ENCODE results near the gene BFSP2.

Gene BFSP2

DNA sequence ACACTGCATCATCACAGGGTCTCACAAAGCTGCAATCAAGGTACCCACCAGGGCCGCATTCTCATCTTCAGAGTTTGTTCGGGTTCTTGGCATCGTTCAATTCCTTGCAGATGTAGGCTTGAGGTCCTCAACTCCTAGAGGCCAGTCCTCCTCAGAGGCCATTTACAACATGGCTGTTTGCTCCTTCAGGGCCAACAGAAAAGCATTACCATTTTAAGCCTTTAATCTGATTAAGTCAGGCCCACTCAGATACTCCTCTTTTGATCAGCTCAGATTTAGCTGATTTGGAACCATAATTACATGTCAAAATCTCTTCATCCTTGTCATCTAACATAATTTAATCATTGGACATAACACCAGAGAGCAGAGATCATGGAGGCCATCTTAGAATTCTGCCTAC is 55.4 kb downstream of the BFSP2 start:
- H3K18ac ChIP-seq (ENCODE audit: low read length), result no peak overlapping the region
- no peak overlapping the region for H2AK5ac ChIP-seq (ENCODE audit: low read depth, low read length)
- H3K9me3 ChIP-seq (replicated peaks in 1 of 2; ENCODE audit: control insufficient read depth in 2 of 2, insufficient read depth in 1 of 2, low read depth in 1 of 2, low read length in 2 of 2), result no peaks in the 10 kb centered on the region
- no peak overlapping the region for H3K4ac ChIP-seq (ENCODE audit: low read length)
- no peak overlapping the region for H3K9ac ChIP-seq (ENCODE audit: low read depth, low read length, poor library complexity)
- no CpG with 5 or more reads among the region's 3 CpGs for WGBS, 2 donors (ENCODE audit: extremely low coverage in 2 of 2, insufficient read length in 2 of 2, insufficient replicate concordance in 1 of 2)
- no peak overlapping the region for H3K27ac ChIP-seq (replicated peaks; ENCODE audit: low read length)
- H2BK5ac ChIP-seq (ENCODE audit: low read length), result no peak overlapping the region
- H2BK12ac ChIP-seq (ENCODE audit: low read length), result no peak overlapping the region
- no peak overlapping the region for H4K8ac ChIP-seq (ENCODE audit: low read depth, low read length)
- no peaks in the 10 kb centered on the region for H3K79me1 ChIP-seq (ENCODE audit: low read depth, low read length)
- no peak overlapping the region for H2AFZ ChIP-seq (ENCODE audit: low read length)
- no peak for DNase-seq (ENCODE audit: low spot score)
- no peak overlapping the region for H3K23ac ChIP-seq (ENCODE audit: low read depth, low read length, poor library complexity)
- no peaks in the 10 kb centered on the region for H3K36me3 ChIP-seq (replicated peaks in 1 of 2; ENCODE audit: control insufficient read depth in 2 of 2, insufficient read depth in 2 of 2, low read length in 2 of 2)
- H3K14ac ChIP-seq (ENCODE audit: low read length), result no peak overlapping the region
- no peak overlapping the region for H2BK120ac ChIP-seq (ENCODE audit: low read depth, low read length)
- peaks cover 0 to 11% of the 10 kb centered on the region in 2 donors for H3K4me1 ChIP-seq (ENCODE audit: control insufficient read depth in 2 of 2, insufficient read depth in 1 of 2, low read depth in 1 of 2, low read length in 2 of 2)
- H2BK15ac ChIP-seq (ENCODE audit: low read length), result no peak overlapping the region
- H3K4me2 ChIP-seq (ENCODE audit: insufficient read depth, low read length, poor library complexity, severe bottlenecking), result no peak overlapping the region
- H4K91ac ChIP-seq (ENCODE audit: low read depth, low read length, poor library complexity), result no peak overlapping the region
- H3K4me3 ChIP-seq (ENCODE audit: low read length in 2 of 2), result no peak overlapping the region
- no peaks in the 10 kb centered on the region for H3K27me3 ChIP-seq (ENCODE audit: control insufficient read depth in 3 of 3, insufficient read depth in 3 of 3, low read depth in 1 of 3, low read length in 3 of 3)

DNA sequence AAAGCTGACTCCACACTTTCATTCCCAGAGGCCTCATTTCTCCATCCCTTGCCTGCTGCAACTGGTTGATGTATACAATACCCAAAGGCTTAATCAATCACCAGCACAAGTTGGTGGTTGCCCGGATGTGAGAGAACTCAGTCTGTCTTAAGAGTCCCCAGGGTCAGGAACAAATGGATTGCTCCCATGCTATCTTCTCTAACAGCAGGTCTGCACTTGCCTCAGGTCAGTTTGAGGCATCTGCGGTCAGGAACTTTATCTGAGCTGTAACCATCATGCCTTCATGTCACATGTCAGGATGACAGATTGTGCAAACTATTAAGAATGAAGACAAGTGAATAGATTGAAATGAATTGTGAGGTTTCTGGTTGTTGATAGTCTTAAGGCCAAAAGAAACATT is 56.1 kb downstream of the BFSP2 start:
- Histone ChIP-seq H3K4me2 (ENCODE audit: insufficient read depth, low read length, poor library complexity, severe bottlenecking) (no peak overlapping the region), H3K4me1 (ENCODE audit: control insufficient read depth in 2 of 2, insufficient read depth in 1 of 2, low read depth in 1 of 2, low read length in 2 of 2) (peaks cover 0 to 16% of the 10 kb centered on the region in 2 donors), H2BK12ac (ENCODE audit: low read length) (no peak overlapping the region), H3K9ac (ENCODE audit: low read depth, low read length, poor library complexity) (no peak overlapping the region), H4K91ac (ENCODE audit: low read depth, low read length, poor library complexity) (no peak overlapping the region), H2AFZ (ENCODE audit: low read length) (no peak overlapping the region), H3K27me3 (ENCODE audit: control insufficient read depth in 3 of 3, insufficient read depth in 3 of 3, low read depth in 1 of 3, low read length in 3 of 3) (no peaks in the 10 kb centered on the region), H3K36me3 (replicated peaks in 1 of 2; ENCODE audit: control insufficient read depth in 2 of 2, insufficient read depth in 2 of 2, low read length in 2 of 2) (no peaks in the 10 kb centered on the region), H2BK120ac (ENCODE audit: low read depth, low read length) (no peak overlapping the region), H3K79me1 (ENCODE audit: low read depth, low read length) (no peaks in the 10 kb centered on the region), H3K9me3 (replicated peaks in 1 of 2; ENCODE audit: control insufficient read depth in 2 of 2, insufficient read depth in 1 of 2, low read depth in 1 of 2, low read length in 2 of 2) (no peaks in the 10 kb centered on the region), H3K27ac (replicated peaks; ENCODE audit: low read length) (no peak overlapping the region), H2AK5ac (ENCODE audit: low read depth, low read length) (no peak overlapping the region), H3K4me3 (ENCODE audit: low read length in 2 of 2) (no peak overlapping the region), H2BK15ac (ENCODE audit: low read length) (no peak overlapping the region), H3K14ac (ENCODE audit: low read length) (no peak overlapping the region), H3K18ac (ENCODE audit: low read length) (no peak overlapping the region), H2BK5ac (ENCODE audit: low read length) (no peak overlapping the region), H3K23ac (ENCODE audit: low read depth, low read length, poor library complexity) (no peak overlapping the region), H4K8ac (ENCODE audit: low read depth, low read length) (no peak overlapping the region), H3K4ac (ENCODE audit: low read length) (no peak overlapping the region)
- WGBS, 2 donors (ENCODE audit: extremely low coverage in 2 of 2, insufficient read length in 2 of 2, insufficient replicate concordance in 1 of 2), result no CpG with 5 or more reads among the region's 2 CpGs
- no peak for DNase-seq (ENCODE audit: low spot score)

DNA sequence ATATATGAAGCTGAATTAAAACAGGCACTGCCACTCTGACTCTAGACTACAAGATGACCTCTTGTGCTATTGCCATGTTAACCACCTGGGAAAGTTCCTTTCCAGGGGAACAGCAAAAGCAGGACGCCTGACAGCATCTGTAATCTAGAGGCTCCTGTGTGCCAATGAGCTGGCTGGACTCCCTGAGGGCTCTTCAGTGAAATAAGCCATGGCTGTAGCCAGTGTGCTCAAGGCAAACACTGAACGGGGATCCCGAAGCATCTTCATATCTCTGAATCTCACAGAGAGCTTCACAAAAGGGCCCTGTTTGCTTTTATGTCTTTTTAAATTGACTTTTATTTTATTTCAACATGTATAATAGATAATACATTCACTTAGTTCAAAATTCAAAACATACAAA is 57.2 kb downstream of the BFSP2 start:
- Histone ChIP-seq H3K14ac (ENCODE audit: low read length) (no peak overlapping the region), H3K9me3 (replicated peaks in 1 of 2; ENCODE audit: control insufficient read depth in 2 of 2, insufficient read depth in 1 of 2, low read depth in 1 of 2, low read length in 2 of 2) (no peaks in the 10 kb centered on the region), H3K36me3 (replicated peaks in 1 of 2; ENCODE audit: control insufficient read depth in 2 of 2, insufficient read depth in 2 of 2, low read length in 2 of 2) (no peaks in the 10 kb centered on the region), H3K79me1 (ENCODE audit: low read depth, low read length) (no peaks in the 10 kb centered on the region), H3K23ac (ENCODE audit: low read depth, low read length, poor library complexity) (no peak overlapping the region), H3K4me3 (ENCODE audit: low read length in 2 of 2) (no peak overlapping the region), H3K4ac (ENCODE audit: low read length) (no peak overlapping the region), H3K4me1 (ENCODE audit: control insufficient read depth in 2 of 2, insufficient read depth in 1 of 2, low read depth in 1 of 2, low read length in 2 of 2) (peaks cover 0 to 22% of the 10 kb centered on the region in 2 donors), H2AK5ac (ENCODE audit: low read depth, low read length) (no peak overlapping the region), H2BK120ac (ENCODE audit: low read depth, low read length) (no peak overlapping the region), H3K27me3 (ENCODE audit: control insufficient read depth in 3 of 3, insufficient read depth in 3 of 3, low read depth in 1 of 3, low read length in 3 of 3) (no peaks in the 10 kb centered on the region), H4K91ac (ENCODE audit: low read depth, low read length, poor library complexity) (no peak overlapping the region), H2BK5ac (ENCODE audit: low read length) (no peak overlapping the region), H3K4me2 (ENCODE audit: insufficient read depth, low read length, poor library complexity, severe bottlenecking) (no peak overlapping the region), H2BK15ac (ENCODE audit: low read length) (no peak overlapping the region), H3K27ac (replicated peaks; ENCODE audit: low read length) (no peak overlapping the region), H3K18ac (ENCODE audit: low read length) (no peak overlapping the region), H4K8ac (ENCODE audit: low read depth, low read length) (no peak overlapping the region), H2AFZ (ENCODE audit: low read length) (no peak overlapping the region), H3K9ac (ENCODE audit: low read depth, low read length, poor library complexity) (no peak overlapping the region), H2BK12ac (ENCODE audit: low read length) (no peak overlapping the region)
- no CpG with 5 or more reads among the region's 3 CpGs for WGBS, 2 donors (ENCODE audit: extremely low coverage in 2 of 2, insufficient read length in 2 of 2, insufficient replicate concordance in 1 of 2)
- DNase-seq (ENCODE audit: low spot score), result no peak

DNA sequence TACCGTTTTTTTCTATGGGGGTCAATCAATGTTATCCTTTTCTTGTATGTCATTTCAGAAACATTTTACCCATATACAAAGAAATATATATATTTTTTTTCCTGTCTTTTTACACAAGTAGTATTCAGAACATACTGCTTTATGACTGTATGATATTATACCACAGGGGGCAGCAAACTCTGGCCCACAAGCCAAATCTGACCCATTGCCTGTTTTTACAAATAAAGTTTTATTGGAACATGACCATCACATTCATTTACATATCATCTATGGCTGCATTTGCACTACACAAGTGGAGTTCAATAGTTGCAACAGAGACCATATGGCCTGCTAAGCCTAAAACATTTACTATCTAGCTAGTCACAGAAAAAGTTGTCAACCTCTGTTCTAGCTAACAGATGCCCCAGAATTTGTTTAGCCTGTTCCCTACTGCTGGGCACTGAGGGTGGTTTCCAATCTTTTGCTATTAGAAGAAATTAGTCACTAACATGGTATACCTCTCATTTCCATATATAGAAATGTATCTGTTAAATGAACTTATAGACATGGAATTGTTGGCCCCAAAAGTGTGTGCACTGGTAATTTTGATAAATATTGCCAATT is 57.7 kb downstream of the BFSP2 start:
- no peak for DNase-seq (ENCODE audit: low spot score)

More for the DNA sequence above, 57.7 kb downstream of the BFSP2 start:
- H4K8ac ChIP-seq (ENCODE audit: low read depth, low read length), result no peak overlapping the region
- no peak overlapping the region for H3K9ac ChIP-seq (ENCODE audit: low read depth, low read length, poor library complexity)
- no peaks in the 10 kb centered on the region for H3K36me3 ChIP-seq (replicated peaks in 1 of 2; ENCODE audit: control insufficient read depth in 2 of 2, insufficient read depth in 2 of 2, low read length in 2 of 2)
- no peak overlapping the region for H3K4me2 ChIP-seq (ENCODE audit: insufficient read depth, low read length, poor library complexity, severe bottlenecking)
- no peak overlapping the region for H3K14ac ChIP-seq (ENCODE audit: low read length)
- WGBS, 2 donors (ENCODE audit: extremely low coverage in 2 of 2, insufficient read length in 2 of 2, insufficient replicate concordance in 1 of 2), result no CpG with 5 or more reads among the region's 1 CpG
- H3K4ac ChIP-seq (ENCODE audit: low read length), result no peak overlapping the region
- H2AFZ ChIP-seq (ENCODE audit: low read length), result no peak overlapping the region
- H3K4me3 ChIP-seq (ENCODE audit: low read length in 2 of 2), result no peak overlapping the region
- no peak overlapping the region for H3K23ac ChIP-seq (ENCODE audit: low read depth, low read length, poor library complexity)
- H3K27ac ChIP-seq (replicated peaks; ENCODE audit: low read length), result no peak overlapping the region
- H2BK5ac ChIP-seq (ENCODE audit: low read length), result no peak overlapping the region
- no peak overlapping the region for H2BK15ac ChIP-seq (ENCODE audit: low read length)
- H4K91ac ChIP-seq (ENCODE audit: low read depth, low read length, poor library complexity), result no peak overlapping the region
- peaks cover 0 to 19% of the 10 kb centered on the region in 2 donors for H3K4me1 ChIP-seq (ENCODE audit: control insufficient read depth in 2 of 2, insufficient read depth in 1 of 2, low read depth in 1 of 2, low read length in 2 of 2)
- no peak overlapping the region for H2AK5ac ChIP-seq (ENCODE audit: low read depth, low read length)
- no peak overlapping the region for H2BK120ac ChIP-seq (ENCODE audit: low read depth, low read length)
- H3K27me3 ChIP-seq (ENCODE audit: control insufficient read depth in 3 of 3, insufficient read depth in 3 of 3, low read depth in 1 of 3, low read length in 3 of 3), result no peaks in the 10 kb centered on the region
- no peaks in the 10 kb centered on the region for H3K9me3 ChIP-seq (replicated peaks in 1 of 2; ENCODE audit: control insufficient read depth in 2 of 2, insufficient read depth in 1 of 2, low read depth in 1 of 2, low read length in 2 of 2)
- H2BK12ac ChIP-seq (ENCODE audit: low read length), result no peak overlapping the region
- no peak overlapping the region for H3K18ac ChIP-seq (ENCODE audit: low read length)
- H3K79me1 ChIP-seq (ENCODE audit: low read depth, low read length), result no peaks in the 10 kb centered on the region

Measured in neuronal stem cell (in vitro differentiated cells).